ES-I3 (cell line): ENCODE results near the gene EPHB3.
A peak's percentile ranks its signal among the peaks of the same experiment; 100 is the strongest.

Experiments used
- H3K36me3 ChIP-seq: 2 replicates; pipeline ENCODE4 v1.6.1; 2013; ENCODE audit warnings: mild to moderate bottlenecking, low read length, control low read depth, moderate library complexity; ENCODE audit not compliant: insufficient read depth
- H3K4me1 ChIP-seq: 2 replicates; pipeline ENCODE4 v1.6.1; 2013; ENCODE audit warnings: mild to moderate bottlenecking, control low read depth, low read length; ENCODE audit not compliant: insufficient read depth
- H3K9ac ChIP-seq: 2 replicates; pipeline ENCODE4 v1.6.1; 2013; ENCODE audit warnings: low read depth, mild to moderate bottlenecking, low read length, moderate library complexity
- H3K9me3 ChIP-seq: 2 replicates; pipeline ENCODE4 v1.6.1; 2013; ENCODE audit warnings: mild to moderate bottlenecking, low read length, moderate library complexity; ENCODE audit not compliant: control insufficient read depth, insufficient read depth

Gene EPHB3

DNA sequence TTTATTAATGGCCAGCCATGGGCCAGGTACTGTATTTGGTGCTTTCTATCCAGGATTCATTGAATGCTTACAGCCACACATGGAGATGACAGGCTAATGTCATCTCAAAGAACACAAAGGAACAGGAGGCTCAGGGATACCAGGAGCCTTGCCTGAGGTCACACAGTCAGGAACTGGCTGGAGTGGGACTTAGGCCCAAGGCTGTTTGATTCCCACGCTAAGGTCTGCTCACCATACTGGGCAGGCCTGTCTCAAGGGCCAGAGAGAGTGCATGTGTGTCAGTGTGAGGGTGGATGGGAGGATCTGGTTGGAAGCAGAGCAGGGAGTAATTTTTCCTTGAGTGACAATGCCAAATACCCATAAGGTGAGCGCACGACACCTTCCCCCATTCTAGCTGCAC, 37.6 kb downstream of the EPHB3 start:
- Histone ChIP-seq H3K9me3 (no peaks in the 10 kb centered on the region), H3K9ac (no peak overlapping the region), H3K4me1 (peaks cover 22% of the 10 kb centered on the region), H3K36me3 (no peaks in the 10 kb centered on the region)

DNA sequence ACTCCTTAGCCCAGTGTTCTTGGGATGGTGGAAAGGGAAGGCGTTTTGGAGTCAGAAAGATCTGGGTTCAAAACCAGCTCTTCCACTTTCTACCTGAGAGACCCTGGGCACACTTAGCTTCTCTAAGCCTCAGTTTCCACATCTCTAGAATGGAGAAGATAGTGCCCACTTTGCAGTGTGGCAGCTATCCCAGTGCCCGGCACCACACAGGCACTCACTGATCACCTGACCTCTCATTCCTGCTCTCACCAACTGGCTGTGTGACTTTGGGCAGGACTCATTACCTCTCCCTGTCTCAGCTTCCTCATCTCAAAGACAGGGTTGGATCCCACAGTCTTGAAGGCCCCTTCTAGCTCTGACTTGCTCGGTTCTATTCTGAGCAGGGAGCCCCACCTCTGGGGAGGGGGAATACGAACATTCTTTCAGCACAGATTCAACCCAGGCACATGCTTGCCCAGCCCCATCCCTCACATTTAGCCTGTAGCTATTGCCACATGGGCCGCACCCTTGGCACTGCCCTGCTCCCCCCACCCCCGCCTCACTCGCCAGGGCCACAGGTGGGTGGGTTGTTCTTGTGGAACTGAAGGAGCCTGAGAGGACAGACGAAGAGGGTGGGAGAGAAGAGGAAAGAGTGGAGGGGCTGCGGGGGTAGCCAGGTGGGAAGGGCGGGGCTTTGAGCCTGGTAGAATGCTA, 39.2 kb downstream of the EPHB3 start:
- Histone ChIP-seq H3K36me3 (no peaks in the 10 kb centered on the region), H3K9ac (no peak overlapping the region), H3K4me1 (peaks cover 20% of the 10 kb centered on the region), H3K9me3 (no peaks in the 10 kb centered on the region)

- peak overlapping the region; percentile 53; the same call in 1 of the 2 replicates for H3K9ac ChIP-seq
- no peaks in the 10 kb centered on the region for H3K36me3 ChIP-seq
- H3K9me3 ChIP-seq, result no peaks in the 10 kb centered on the region
- H3K4me1 ChIP-seq, result peaks cover 16% of the 10 kb centered on the region
Measured at GRCh38 chr3:184601576-184602371, 40.2 kb downstream of the EPHB3 start.

GRCh38 chr3:184602372-184603150, 41.0 kb downstream of the EPHB3 start:
- Histone ChIP-seq H3K36me3 (no peaks in the 10 kb centered on the region), H3K4me1 (peaks cover 16% of the 10 kb centered on the region), H3K9me3 (no peaks in the 10 kb centered on the region), H3K9ac (peak overlapping the region; percentile 53; the same call in 1 of the 2 replicates)

DNA sequence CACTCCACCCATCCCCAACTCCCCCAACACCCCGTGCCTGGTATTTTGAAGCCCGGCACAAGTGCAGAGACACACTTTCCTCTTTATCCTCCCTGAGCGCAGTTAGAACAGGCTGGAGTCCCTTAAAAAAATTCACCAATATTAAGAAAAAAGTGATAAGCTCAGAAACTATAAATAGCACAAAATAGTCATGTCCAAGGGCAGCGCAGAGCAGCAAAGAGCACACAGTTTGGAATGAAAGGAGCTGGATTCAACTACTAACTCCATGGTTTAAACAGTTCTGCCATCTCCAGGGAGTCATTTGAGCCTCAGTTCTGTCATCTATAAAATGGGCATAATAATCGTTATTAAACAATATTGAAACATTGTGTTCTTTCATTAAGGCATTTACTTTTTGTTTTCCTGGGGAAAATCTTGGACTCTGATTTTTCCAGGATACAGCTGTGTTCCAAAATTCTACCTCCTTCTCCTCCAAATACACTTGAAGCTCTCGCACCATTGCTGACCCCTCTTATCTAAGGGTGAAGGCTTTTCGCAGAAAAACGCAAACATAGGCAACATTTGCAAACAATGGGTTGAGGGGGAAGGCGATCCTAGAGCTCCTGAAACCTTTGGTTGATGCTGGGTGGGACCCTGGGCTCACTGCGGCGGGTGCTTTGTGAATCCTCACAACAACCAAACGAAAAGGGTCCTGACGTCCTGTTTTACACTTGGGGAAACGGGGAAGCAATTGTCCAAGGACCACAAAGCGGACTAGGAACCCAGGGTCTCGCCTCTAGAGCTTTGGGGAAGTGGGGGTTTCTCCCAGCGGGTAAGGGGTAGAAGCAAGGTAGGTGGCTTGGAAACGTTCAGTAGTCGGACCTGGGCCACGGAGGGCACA, 41.8 kb downstream of the EPHB3 start:
- peaks cover 16% of the 10 kb centered on the region for H3K4me1 ChIP-seq
- H3K9ac ChIP-seq, result peak overlapping the region; percentile 53; the same call in 1 of the 2 replicates

DNA sequence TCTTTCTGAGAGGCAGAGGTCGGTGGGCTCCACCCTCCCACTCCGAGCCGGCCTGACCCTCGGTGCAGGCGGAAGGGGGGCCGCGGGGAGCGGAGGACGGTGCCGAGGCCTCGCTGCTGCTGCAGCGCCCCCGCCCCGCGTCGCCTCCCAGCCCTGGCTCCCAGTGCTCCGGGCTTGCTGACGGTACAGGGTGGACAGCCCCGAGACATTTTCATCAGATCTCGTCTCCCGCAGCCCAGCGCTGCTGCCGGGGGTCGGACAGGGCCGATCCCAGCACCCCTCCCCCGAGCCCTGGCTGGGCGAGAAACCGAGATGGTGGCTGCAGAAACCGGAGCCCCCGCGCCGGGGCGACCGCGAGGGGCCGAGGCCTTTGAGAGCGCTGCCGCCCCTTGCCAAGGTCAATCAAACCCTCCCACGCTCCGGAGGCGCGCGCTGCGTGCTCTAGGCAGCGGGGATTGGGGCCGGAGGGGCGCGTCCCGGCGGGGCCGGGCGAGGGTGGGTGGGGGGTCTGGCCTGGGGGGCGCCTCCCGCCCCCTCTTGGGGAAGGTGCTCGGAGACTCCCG, 42.5 kb downstream of the EPHB3 start:
- peaks cover 16% of the 10 kb centered on the region for H3K4me1 ChIP-seq
- H3K9ac ChIP-seq, result peak overlapping the region; percentile 53; the same call in 1 of the 2 replicates
- no peaks in the 10 kb centered on the region for H3K36me3 ChIP-seq
- no peaks in the 10 kb centered on the region; the same call in 1 of the 2 replicates for H3K9me3 ChIP-seq

More for the DNA sequence above, 41.8 kb downstream of the EPHB3 start:
- Histone ChIP-seq H3K36me3 (no peaks in the 10 kb centered on the region), H3K9me3 (no peaks in the 10 kb centered on the region; the same call in 1 of the 2 replicates)

GRCh38 chr3:184604615-184605290, 43.2 kb downstream of the EPHB3 start:
- Histone ChIP-seq H3K4me1 (peaks cover 16% of the 10 kb centered on the region), H3K9me3 (no peaks in the 10 kb centered on the region; the same call in 1 of the 2 replicates), H3K36me3 (no peaks in the 10 kb centered on the region), H3K9ac (peak overlapping the region; percentile 53; the same call in 1 of the 2 replicates)

DNA sequence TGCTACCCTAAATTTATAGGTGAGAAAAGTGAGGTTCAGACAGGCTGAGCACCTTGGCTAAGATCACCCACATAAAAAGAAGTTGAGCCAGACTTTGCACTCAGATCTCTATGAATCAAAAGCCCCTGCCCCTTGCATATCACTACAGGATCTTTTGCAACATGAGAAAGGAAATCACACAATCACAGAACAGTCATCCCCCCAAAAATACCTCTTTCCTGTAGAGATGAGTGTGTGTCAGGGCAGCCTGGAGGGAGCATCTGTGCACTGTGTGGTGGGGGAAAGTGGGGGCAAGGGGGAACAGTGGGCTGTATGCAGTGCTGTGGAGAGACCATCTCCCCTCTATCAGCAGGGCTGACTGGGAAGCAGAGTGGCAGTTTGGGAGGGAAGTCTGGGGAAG, 46.6 kb downstream of the EPHB3 start:
- H3K36me3 ChIP-seq, result no peaks in the 10 kb centered on the region
- H3K9me3 ChIP-seq, result no peaks in the 10 kb centered on the region; the same call in 1 of the 2 replicates
- H3K4me1 ChIP-seq, result peaks cover 12% of the 10 kb centered on the region
- H3K9ac ChIP-seq, result no peak overlapping the region

- H3K36me3 ChIP-seq, result no peaks in the 10 kb centered on the region
- H3K9ac ChIP-seq, result no peak overlapping the region
- H3K4me1 ChIP-seq, result peaks cover 6% of the 10 kb centered on the region; the same call in 1 of the 2 replicates
- no peaks in the 10 kb centered on the region; the same call in 1 of the 2 replicates for H3K9me3 ChIP-seq
Measured at GRCh38 chr3:184609476-184610244, 48.1 kb downstream of the EPHB3 start.

DNA sequence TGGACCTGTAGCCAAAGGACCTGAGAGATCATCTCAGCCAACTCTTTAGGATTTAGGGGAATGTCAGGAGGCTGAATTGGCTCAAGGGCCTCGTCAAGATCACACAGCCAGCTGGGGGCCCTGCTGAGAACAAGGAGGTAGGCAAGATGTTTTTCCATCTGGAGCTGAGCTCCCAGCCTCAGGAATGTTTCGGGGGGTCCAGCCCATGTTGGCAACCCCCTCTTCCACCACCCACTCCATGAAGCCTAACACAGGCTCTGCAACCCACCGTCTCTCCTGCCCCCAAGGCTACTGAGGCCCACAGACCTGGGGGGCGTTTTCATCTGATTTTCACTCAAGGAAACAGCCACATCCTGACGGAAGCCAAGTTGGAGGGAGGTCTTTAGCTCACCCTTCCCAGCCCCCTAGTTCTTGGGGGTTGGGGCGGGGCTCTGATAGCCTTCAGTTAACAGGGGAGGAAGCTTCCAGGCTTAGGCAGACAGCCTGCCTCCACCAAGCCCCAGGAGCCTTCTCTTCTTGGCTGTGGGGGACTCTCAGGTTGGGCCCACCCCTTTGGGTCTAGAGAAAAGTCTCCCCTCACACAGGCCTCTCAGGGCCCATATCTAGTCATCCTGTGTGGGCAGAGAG, 48.8 kb downstream of the EPHB3 start:
- Histone ChIP-seq H3K36me3 (no peaks in the 10 kb centered on the region), H3K9ac (no peak overlapping the region), H3K9me3 (no peaks in the 10 kb centered on the region; the same call in 1 of the 2 replicates), H3K4me1 (no peaks in the 10 kb centered on the region)

- no peak overlapping the region for H3K9ac ChIP-seq
- no peaks in the 10 kb centered on the region; the same call in 1 of the 2 replicates for H3K9me3 ChIP-seq
- H3K36me3 ChIP-seq, result no peaks in the 10 kb centered on the region
- no peaks in the 10 kb centered on the region for H3K4me1 ChIP-seq
Measured at GRCh38 chr3:184611607-184612281, 50.2 kb downstream of the EPHB3 start.
